RWPE1 (cell line): ENCODE results near the gene GRAMD1B.

Source experiments
- CTCF ChIA-PET: fragments of 350-600 bp; sonication (Branson Sonifier 250); formaldehyde crosslinking; extraction: SDS; loops from one replicate; lab custom pipeline; 2021; lab: Yijun Ruan, JAX
- POLR2A ChIA-PET: fragments of 400-600 bp; formaldehyde crosslinking; extraction: SDS; loops from one replicate; lab custom pipeline; 2020; ENCODE audit warnings: antibody characterized with exemption; ENCODE audit not compliant: low non-redundant PET; lab: Yijun Ruan, JAX
- DNase-seq: peaks from one replicate; pipeline ENCODE4 v3.0.0; 2012; ENCODE audit warnings: low spot score
- H3K27ac ChIP-seq: fragments of 450-650 bp; 2 replicates; pipeline ENCODE4 v1.5.1; 2017
- CTCF ChIP-seq: fragments of 450-650 bp; conservative IDR thresholded peaks from 2 replicates; pipeline ENCODE4 v1.5.1; 2017; ENCODE audit warnings: low read depth, mild to moderate bottlenecking

GRAMD1B gene

GRCh38 chr11:123388640-123389039 is 41.4 kb upstream of the GRAMD1B start:
- ChIA-PET POLR2A (interaction anchor here (0.6 kb wide), 1 partner anchor 45 kb away, joined by 6 read pairs; no protein-coding TSS in a partner anchor), CTCF (no interaction called here)
- no peak overlapping the region for H3K27ac ChIP-seq
- no peak for TF ChIP-seq CTCF
- no peak for DNase-seq

GRCh38 chr11:123390146-123390545 is 39.9 kb upstream of the GRAMD1B start:
- no peak for DNase-seq
- no peak for TF ChIP-seq CTCF
- CTCF ChIA-PET = interaction anchor here (1.2 kb wide), 1 partner anchor 17 kb away, joined by 3 read pairs; no protein-coding TSS in a partner anchor
- H3K27ac ChIP-seq = no peak overlapping the region
- POLR2A ChIA-PET = no interaction called here

- ChIA-PET POLR2A (no interaction called here), CTCF (no interaction called here)
- no peak overlapping the region for H3K27ac ChIP-seq
Measured at GRCh38 chr11:123391646-123392348, 38.3 kb upstream of the GRAMD1B start.

GRCh38 chr11:123392431-123392830 is 37.6 kb upstream of the GRAMD1B start:
- H3K27ac ChIP-seq = no peak overlapping the region
- no peak for TF ChIP-seq CTCF
- ChIA-PET CTCF (no interaction called here), POLR2A (no interaction called here)
- DNase-seq = no peak

More at GRCh38 chr11:123391646-123392348, 38.3 kb upstream of the GRAMD1B start:
- TF ChIP-seq CTCF = no peak
- DNase-seq = no peak

- ChIA-PET CTCF (interaction anchor here (0.7 kb wide), 1 partner anchor 10 kb away, joined by 4 read pairs; no protein-coding TSS in a partner anchor), POLR2A (no interaction called here)
- TF ChIP-seq CTCF = no peak
- H3K27ac ChIP-seq = no peak overlapping the region
- no peak for DNase-seq
Measured at GRCh38 chr11:123392844-123393243, 37.2 kb upstream of the GRAMD1B start.

- ChIA-PET POLR2A (no interaction called here), CTCF (interaction anchor here (0.6 to 0.7 kb wide), 2 partner anchors 10 to 24 kb away, joined by 3 to 4 read pairs; no protein-coding TSS in a partner anchor)
- no peak for DNase-seq
- H3K27ac ChIP-seq = no peak overlapping the region
- no peak for TF ChIP-seq CTCF
Measured at GRCh38 chr11:123393312-123393927, 36.6 kb upstream of the GRAMD1B start.
